Stomach (tissue), 4 donors: ENCODE results near the gene NAT8.
"Not testable (repeated sequence)": the region's sequence is repeated elsewhere in the genome, so short reads cannot be mapped to it uniquely, and the experiment has no call there.

Source experiments
- CTCF ChIP-seq, 7 experiments: fragments of 450-650 bp in 4 of 7; fragments of 200-600 bp in 3 of 7; sonication (generic) in 3 of 7; IDR thresholded peaks; one replicate each; pipeline ENCODE4 v1.5.1; 2016 to 2019; ENCODE audit warnings: antibody characterized with exemption in 7 of 7, control low read depth in 2 of 7, mild to moderate bottlenecking in 1 of 7
- EP300 ChIP-seq: sonication (generic); formaldehyde crosslinking; IDR thresholded peaks from one replicate; pipeline ENCODE4 v1.6.1; 2017; ENCODE audit warnings: antibody characterized with exemption
- POLR2A ChIP-seq, 4 donors: fragments of 450-650 bp; IDR thresholded peaks; one replicate each; pipeline ENCODE4 v1.6.1; 2016; ENCODE audit warnings: antibody characterized with exemption in 4 of 4, control low read depth in 2 of 4, mild to moderate bottlenecking in 1 of 4, moderate library complexity in 1 of 4
- POLR2AphosphoS5 ChIP-seq, 3 donors: sonication (generic); formaldehyde crosslinking; IDR thresholded peaks; one replicate each; pipeline ENCODE4 v1.6.1; 2016; ENCODE audit warnings: antibody characterized with exemption in 3 of 3

GRCh38 chr2:73674696-73675157, 32.5 kb upstream of the NAT8 start:
- TF ChIP-seq CTCF (IDR thresholded peaks at IDR 0.05); POLR2A (IDR thresholded peaks at IDR 0.05); EP300; POLR2AphosphoS5 (IDR thresholded peaks at IDR 0.05): not testable (repeated sequence)
